AG09319 (cell line): ENCODE data around the gene KRTAP10-8.
"Not testable (repeated sequence)": the region's sequence is repeated elsewhere in the genome, so short reads cannot be mapped to it uniquely, and the experiment has no call there.

Experiments used
- DNase-seq: peaks from one replicate; pipeline ENCODE4 v3.0.0-alpha.2; 2010; ENCODE audit warnings: low read depth; ENCODE audit errors: extremely low read depth
- CTCF ChIP-seq: IDR thresholded peaks from 2 replicates; pipeline ENCODE4 v1.5.1; 2011; ENCODE audit warnings: low read depth, mild to moderate bottlenecking, inconsistent platforms, low read length, moderate library complexity

KRTAP10-8 gene

GRCh38 chr21:44618504-44618903 is 6.6 kb downstream of the KRTAP10-8 start:
- no peak for DNase-seq
- no peak for TF ChIP-seq CTCF

GRCh38 chr21:44618909-44619308 is 7.0 kb downstream of the KRTAP10-8 start:
- no peak for TF ChIP-seq CTCF
- no peak for DNase-seq

- DNase-seq, result no peak
- no peak for TF ChIP-seq CTCF
These were observed 8.0 kb downstream of the KRTAP10-8 start for GRCh38 chr21:44619886-44620285.

- DNase-seq, result no peak
- TF ChIP-seq CTCF, result no peak
These were observed 11.7 kb downstream of the KRTAP10-8 start for GRCh38 chr21:44623575-44623974.

GRCh38 chr21:44625756-44626155 is 13.9 kb downstream of the KRTAP10-8 start:
- no peak for TF ChIP-seq CTCF
- no peak for DNase-seq

- no peak for DNase-seq
- no peak for TF ChIP-seq CTCF
These were observed 14.4 kb downstream of the KRTAP10-8 start for GRCh38 chr21:44626262-44626661.

- TF ChIP-seq CTCF, result no peak
- no peak for DNase-seq
These were observed 14.8 kb downstream of the KRTAP10-8 start, which contains the start of gene KRTAP10-9 for GRCh38 chr21:44626673-44627143. KRTAP10-9 (plus strand) TSS chr21:44627093; CDS start chr21:44627172, 79 bp downstream.

- DNase-seq, result not testable (repeated sequence)
These were observed 15.4 kb downstream of the KRTAP10-8 start for GRCh38 chr21:44627181-44627822.

GRCh38 chr21:44627831-44628233 is 16.0 kb downstream of the KRTAP10-8 start:
- DNase-seq, result not testable (repeated sequence)
